HFFc6 (cell line): ENCODE data around the gene GRID1. TPM values are rescaled to one million over a fixed set of nuclear protein-coding genes. Genes with fewer than 3 reads are reported as not detected.

ENCODE experiments used
- DNase-seq: peaks from one replicate; pipeline ENCODE4 v3.0.0-alpha.2; 2018
- H3K27ac Mint-ChIP-seq: 2 replicates; pipeline ENCODE4 v1.8.0; 2020; ENCODE audit warnings: mild to moderate bottlenecking, mixed read lengths
- H3K27me3 Mint-ChIP-seq: 2 replicates; pipeline ENCODE4 v1.8.0; 2021; ENCODE audit warnings: mild to moderate bottlenecking, moderate library complexity, mixed read lengths; ENCODE audit not compliant: insufficient read depth
- H3K36me3 Mint-ChIP-seq: 2 replicates; pipeline ENCODE4 v1.8.0; 2021; ENCODE audit warnings: low read depth, mixed read lengths
- H3K4me1 Mint-ChIP-seq: 2 replicates; pipeline ENCODE4 v1.8.0; 2020; ENCODE audit warnings: low read depth, mixed read lengths
- H3K4me3 Mint-ChIP-seq: 2 replicates; pipeline ENCODE4 v1.8.0; 2020; ENCODE audit warnings: mild to moderate bottlenecking, moderate library complexity, mixed read lengths
- H3K9me3 Mint-ChIP-seq: 2 replicates; pipeline ENCODE4 v1.8.0; 2020; ENCODE audit warnings: mild to moderate bottlenecking, mixed read lengths
- CTCF ChIP-seq: fragments of 200-600 bp; sonication (generic); IDR thresholded peaks from 2 replicates; pipeline ENCODE4 v1.5.0; 2021; ENCODE audit warnings: antibody characterized with exemption, mild to moderate bottlenecking
- total RNA-seq, 6 experiments: library from RNA; stranded (reverse); fragmentation: NEBNext Ultra II Directional; extraction: Animal tissue kit (Norgen Biotek cat#: 25700); gene quantifications; 2 replicates in 1 of 6; 3 replicates in 5 of 6; pipeline ENCODE4 v1.2.3, GENCODE V29; 2021

The GRID1 gene
- total RNA-seq, 6 experiments from 2014 or later, result not detected

GRCh38 chr10:85666987-85667386 lies 699.6 kb downstream of the GRID1 start:
- Mint-ChIP-seq H3K27ac (no peak overlapping the region), H3K36me3 (no peaks in the 10 kb centered on the region; the same call in 1 of the 2 replicates), H3K4me1 (no peaks in the 10 kb centered on the region), H3K9me3 (peaks cover 62% of the 10 kb centered on the region), H3K4me3 (no peak overlapping the region), H3K27me3 (no peaks in the 10 kb centered on the region; the same call in 1 of the 2 replicates)
- DNase-seq, result no peak
- TF ChIP-seq CTCF, result no peak

DNA sequence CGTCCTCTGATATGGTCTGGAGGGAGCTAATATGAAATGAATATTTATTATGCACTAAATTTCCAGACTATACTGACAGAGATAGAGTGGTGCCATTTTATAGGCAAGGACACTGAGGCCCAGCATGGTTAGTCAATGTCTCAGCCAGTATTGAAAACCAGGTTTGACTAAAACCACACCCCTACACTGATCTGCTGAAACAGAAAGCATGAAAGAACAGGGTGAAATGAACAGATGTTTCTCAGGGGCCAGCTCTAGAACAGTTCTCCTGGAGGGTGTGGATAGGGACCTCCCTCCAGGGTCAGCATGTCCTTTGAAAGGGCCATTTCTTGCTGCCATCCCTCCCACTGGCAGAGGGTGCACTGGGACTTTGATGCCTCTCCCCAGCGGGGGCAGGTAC lies 700.5 kb downstream of the GRID1 start:
- Mint-ChIP-seq H3K27me3 (no peaks in the 10 kb centered on the region; the same call in 1 of the 2 replicates), H3K4me3 (no peak overlapping the region), H3K4me1 (no peaks in the 10 kb centered on the region), H3K9me3 (peaks cover 55% of the 10 kb centered on the region), H3K27ac (no peak overlapping the region), H3K36me3 (no peaks in the 10 kb centered on the region; the same call in 1 of the 2 replicates)
- TF ChIP-seq CTCF, result no peak
- DNase-seq, result no peak

GRCh38 chr10:85665681-85666080 lies 700.9 kb downstream of the GRID1 start:
- no peak for DNase-seq
- no peak for TF ChIP-seq CTCF
- H3K4me1 Mint-ChIP-seq, result no peaks in the 10 kb centered on the region
- H3K4me3 Mint-ChIP-seq, result no peak overlapping the region
- no peaks in the 10 kb centered on the region; the same call in 1 of the 2 replicates for H3K36me3 Mint-ChIP-seq
- no peaks in the 10 kb centered on the region; the same call in 1 of the 2 replicates for H3K27me3 Mint-ChIP-seq
- peaks cover 51% of the 10 kb centered on the region for H3K9me3 Mint-ChIP-seq
- H3K27ac Mint-ChIP-seq, result no peak overlapping the region

GRCh38 chr10:85665078-85665477 lies 701.5 kb downstream of the GRID1 start:
- DNase-seq, result no peak
- H3K27me3 Mint-ChIP-seq, result no peaks in the 10 kb centered on the region; the same call in 1 of the 2 replicates
- H3K9me3 Mint-ChIP-seq, result peaks cover 46% of the 10 kb centered on the region
- H3K4me3 Mint-ChIP-seq, result no peak overlapping the region
- TF ChIP-seq CTCF, result no peak
- no peaks in the 10 kb centered on the region; the same call in 1 of the 2 replicates for H3K36me3 Mint-ChIP-seq
- no peaks in the 10 kb centered on the region for H3K4me1 Mint-ChIP-seq
- H3K27ac Mint-ChIP-seq, result no peak overlapping the region

DNA sequence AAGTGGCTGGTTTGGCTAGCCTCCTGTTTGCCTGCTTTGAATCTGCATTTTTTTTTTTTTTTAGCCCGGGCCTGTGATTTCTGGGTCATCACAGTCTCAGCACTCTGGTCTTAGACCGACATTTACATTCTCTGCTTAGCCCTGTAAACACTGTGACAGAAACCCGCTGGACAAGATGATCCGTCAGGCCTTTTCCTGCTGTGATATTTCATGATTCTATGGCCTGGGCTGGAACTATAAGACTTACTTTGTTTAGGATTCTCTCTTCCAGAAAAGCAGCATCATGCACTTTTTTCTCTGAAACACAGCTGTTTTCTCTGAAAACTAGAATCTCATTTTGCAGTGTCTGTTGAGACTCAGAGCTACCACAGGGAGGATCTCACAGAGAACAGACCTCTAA lies 705.5 kb downstream of the GRID1 start:
- H3K27me3 Mint-ChIP-seq, result no peaks in the 10 kb centered on the region
- no peak for DNase-seq
- no peak overlapping the region for H3K27ac Mint-ChIP-seq
- no peak for TF ChIP-seq CTCF
- H3K36me3 Mint-ChIP-seq, result no peaks in the 10 kb centered on the region; the same call in 1 of the 2 replicates
- peaks cover 39% of the 10 kb centered on the region for H3K9me3 Mint-ChIP-seq
- H3K4me1 Mint-ChIP-seq, result no peaks in the 10 kb centered on the region
- H3K4me3 Mint-ChIP-seq, result no peak overlapping the region

GRCh38 chr10:85659331-85659730 lies 707.3 kb downstream of the GRID1 start:
- Mint-ChIP-seq H3K9me3 (peaks cover 29% of the 10 kb centered on the region), H3K27ac (no peak overlapping the region), H3K27me3 (peaks cover 1% of the 10 kb centered on the region; the same call in 1 of the 2 replicates), H3K4me1 (no peaks in the 10 kb centered on the region), H3K36me3 (no peaks in the 10 kb centered on the region), H3K4me3 (no peak overlapping the region)
- no peak for TF ChIP-seq CTCF
- DNase-seq, result no peak
